Measurements from ENCODE around the gene TAS2R60.

DNA sequence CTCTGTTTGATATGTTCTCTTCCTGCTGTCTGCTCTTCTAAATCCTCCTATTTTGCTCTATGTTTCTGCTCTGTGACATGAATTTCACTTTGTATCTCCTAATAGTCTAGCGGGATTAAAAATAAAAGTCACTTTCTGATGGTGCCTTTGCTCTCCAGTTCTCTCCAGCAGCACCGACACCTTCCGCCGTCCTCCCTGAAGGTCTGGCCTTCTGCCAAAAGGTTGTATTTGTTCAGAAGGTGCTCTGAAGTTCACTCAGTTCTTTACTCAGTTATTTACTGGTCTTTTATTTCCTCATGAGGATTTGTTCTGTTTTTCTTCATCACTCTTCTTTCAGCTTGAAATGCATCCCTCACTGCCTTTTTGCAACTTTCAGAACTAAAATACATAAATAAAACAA lies 23.4 kb upstream of the TAS2R60 start:
- no peak for TF ChIP-seq SMC3 (IDR thresholded peaks at IDR 0.05; ENCODE audit: low read depth, low read length)
- no peak for TF ChIP-seq RAD21 (IDR thresholded peaks at IDR 0.05; ENCODE audit: low read length)
- no peak for TF ChIP-seq CTCF (conservative IDR thresholded peaks at IDR 0.05; ENCODE audit: low read depth, low read length)
- no peak for TF ChIP-seq FOS (IDR thresholded peaks at IDR 0.05; ENCODE audit: low read depth, low read length)

All from IMR-90 (cell line).